ENCODE measurements around the gene C4A.
"Not testable (repeated sequence)": the region's sequence is repeated elsewhere in the genome, so short reads cannot be mapped to it uniquely, and the experiment has no call there.

DNA sequence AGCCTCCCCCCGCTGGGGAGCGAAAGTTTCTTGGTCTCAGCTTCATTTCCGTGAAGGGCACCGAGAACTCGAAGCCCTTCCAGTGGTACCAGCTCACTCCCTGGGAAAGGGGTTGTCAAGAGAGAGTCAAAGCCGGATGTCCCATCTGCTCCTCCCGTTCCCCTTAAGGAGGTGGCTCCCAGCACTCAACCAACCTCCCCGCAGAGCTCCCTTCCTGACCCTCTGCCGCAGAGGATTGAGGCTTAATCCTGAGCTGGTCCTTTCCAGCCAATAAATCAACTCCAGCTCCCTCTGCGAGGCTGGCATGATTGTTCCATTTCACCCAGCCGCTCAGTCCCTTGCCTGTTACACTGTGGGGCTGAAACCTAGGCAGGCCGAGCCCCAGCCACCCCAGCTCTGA lies 26.8 kb downstream of the C4A start:
- TF ChIP-seq EZH2 (IDR thresholded peaks at IDR 0.05; ENCODE audit: low read length, unreplicated experiment); CTCF (conservative IDR thresholded peaks at IDR 0.05; ENCODE audit: low read depth, low read length); EZH2phosphoT487 (IDR thresholded peaks at IDR 0.05; ENCODE audit: borderline replicate concordance, low read length): not testable (repeated sequence)
